HG03558 (cell line): ENCODE data around the gene COL6A6.
"Not testable (repeated sequence)": the region's sequence is repeated elsewhere in the genome, so short reads cannot be mapped to it uniquely, and the experiment has no call there.

Source experiments
- ATAC-seq: cut with Tn5 transposase; IDR thresholded peaks from one replicate; pipeline ENCODE4 v1.9.1; 2021; ENCODE audit warnings: moderate number of reproducible peaks; ENCODE audit not compliant: unreplicated experiment; ENCODE audit errors: extremely low read depth

Gene COL6A6

DNA sequence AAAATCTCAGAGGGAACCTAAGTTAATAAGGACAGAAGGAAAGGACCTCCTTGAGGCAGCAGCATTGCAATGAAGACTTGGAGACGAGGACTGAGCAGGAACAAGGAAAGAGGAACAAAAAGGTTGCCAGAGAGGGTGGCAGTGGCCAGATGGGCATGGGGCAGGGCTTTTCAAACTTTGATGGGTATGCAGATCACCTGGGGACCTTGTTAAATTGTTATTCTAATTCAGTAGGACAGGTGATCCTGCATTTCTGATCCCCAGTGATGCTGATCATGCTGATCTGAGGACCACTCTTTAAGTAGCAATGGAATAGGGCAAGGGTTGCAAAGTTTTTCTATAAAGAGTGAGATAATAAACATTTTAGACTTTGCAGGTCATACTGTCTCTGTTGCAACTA, 11.1 kb downstream of the COL6A6 start:
- no peak for ATAC-seq

DNA sequence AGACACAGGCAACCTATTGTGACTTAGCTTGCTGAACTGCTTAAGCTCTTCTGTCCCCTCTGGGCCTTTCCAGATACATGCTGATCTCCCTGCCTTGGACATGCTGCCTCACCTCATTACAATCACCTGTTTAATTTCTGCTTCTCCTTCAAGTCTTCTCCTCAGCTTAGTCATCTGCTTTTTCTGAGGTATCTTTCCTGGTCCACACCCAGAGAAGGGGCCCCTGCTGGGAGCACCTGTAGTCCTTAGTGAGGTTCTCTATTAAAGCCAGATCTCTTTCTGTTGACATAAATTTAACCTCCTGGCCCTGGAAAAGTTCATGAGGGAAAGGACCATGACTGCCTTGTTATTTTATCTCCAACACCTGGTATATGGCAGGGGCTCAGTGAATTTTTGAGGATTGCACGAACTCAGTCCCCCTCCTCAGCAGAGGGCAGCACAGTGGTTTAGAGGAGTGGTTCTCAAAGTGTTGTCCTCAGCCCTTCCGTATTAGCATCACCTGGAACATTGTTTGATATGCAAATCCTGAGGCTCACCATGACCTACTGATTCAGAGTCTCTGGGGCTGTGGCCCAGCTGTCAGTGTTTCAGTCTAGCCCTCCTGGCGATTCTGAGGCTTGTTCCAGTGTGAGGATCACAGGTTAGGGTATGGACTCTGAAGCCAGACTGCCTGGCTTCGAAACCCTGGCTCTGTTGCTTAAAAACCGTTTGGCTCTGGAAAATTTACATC, 12.7 kb downstream of the COL6A6 start:
- no peak for ATAC-seq

DNA sequence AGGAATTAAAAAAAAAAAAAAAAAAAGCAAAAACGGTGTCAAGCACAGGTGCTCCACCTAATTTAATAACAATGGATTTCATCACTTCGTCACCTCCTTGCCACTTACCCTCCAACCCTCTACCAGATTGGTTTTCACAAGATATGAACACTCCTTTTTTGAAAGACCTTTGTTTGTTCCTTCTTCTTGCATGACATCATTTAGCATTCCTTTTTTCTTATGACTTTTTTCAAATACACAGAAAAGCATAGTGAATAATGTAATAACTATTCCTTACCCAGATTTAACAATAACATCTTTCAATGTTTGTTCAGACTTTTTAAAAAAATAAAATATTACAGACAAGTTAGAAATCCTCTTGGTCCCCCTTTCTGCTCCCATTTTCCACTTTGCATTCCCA, 16.3 kb downstream of the COL6A6 start:
- no peak for ATAC-seq

DNA sequence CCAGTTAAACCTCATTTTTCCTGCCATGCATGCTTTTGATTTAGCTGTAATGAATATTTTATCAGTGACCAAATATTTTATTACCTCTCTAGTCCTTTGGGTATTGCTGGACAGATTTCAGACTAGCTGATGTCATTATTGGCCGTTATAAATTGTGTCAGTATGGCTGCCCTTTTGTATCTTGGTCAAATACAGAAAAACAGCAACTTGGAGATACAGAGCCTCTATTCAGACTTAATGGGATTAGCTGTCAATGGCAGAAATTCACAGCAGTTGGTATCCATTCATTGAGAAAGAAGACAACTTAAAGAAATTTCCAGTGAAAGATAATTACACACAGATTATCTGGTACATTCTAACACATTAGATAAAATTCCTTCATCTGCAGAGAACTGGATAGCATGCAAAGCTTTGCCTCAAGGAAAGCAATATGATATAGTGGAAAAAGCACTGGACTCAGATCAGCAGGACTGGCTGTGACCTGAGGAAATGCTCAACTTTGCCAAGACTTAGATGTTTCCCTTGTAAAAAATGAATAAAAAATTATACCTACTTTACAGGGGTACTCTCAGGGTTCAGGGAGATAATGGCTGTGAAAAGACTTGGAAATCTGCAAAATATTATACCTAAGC, 20.8 kb downstream of the COL6A6 start:
- ATAC-seq, result no peak

DNA sequence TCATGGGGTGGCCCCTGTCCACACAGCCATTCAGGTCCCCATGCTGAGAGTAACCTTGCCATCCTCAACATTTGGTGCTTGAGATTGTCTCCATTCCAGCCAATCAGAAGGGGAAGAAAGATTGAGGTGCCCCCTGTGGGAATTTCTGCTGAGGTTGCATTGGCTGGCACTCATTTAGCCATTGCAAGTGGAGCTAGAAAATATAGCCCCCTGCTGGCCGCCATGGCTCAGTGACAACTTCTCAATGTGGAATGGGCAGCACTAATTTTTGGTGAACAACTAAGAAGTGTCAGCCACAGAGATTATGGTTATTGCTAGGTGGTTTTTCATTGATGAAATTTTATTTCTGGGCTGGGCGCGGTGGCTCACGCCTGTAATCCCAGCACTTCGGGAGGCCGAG, 22.0 kb downstream of the COL6A6 start:
- ATAC-seq, result no peak

DNA sequence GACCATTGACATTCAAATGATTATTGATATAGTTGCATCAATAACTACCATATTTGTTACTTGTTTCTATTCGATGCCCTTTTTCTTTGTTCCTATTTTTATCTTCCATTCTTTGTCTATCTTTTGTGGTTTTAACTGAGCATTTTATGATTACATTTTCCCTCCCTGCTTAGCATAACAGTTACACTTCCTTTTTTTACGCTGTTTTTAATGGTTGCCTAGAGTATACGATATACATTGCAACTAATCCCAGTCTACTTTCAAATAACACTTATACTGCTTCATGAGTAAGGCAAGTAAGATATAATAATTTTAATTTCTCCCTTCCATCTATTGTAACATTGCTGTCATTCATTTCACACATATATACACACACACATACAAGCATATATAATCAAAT, 26.3 kb downstream of the COL6A6 start:
- no peak for ATAC-seq

DNA sequence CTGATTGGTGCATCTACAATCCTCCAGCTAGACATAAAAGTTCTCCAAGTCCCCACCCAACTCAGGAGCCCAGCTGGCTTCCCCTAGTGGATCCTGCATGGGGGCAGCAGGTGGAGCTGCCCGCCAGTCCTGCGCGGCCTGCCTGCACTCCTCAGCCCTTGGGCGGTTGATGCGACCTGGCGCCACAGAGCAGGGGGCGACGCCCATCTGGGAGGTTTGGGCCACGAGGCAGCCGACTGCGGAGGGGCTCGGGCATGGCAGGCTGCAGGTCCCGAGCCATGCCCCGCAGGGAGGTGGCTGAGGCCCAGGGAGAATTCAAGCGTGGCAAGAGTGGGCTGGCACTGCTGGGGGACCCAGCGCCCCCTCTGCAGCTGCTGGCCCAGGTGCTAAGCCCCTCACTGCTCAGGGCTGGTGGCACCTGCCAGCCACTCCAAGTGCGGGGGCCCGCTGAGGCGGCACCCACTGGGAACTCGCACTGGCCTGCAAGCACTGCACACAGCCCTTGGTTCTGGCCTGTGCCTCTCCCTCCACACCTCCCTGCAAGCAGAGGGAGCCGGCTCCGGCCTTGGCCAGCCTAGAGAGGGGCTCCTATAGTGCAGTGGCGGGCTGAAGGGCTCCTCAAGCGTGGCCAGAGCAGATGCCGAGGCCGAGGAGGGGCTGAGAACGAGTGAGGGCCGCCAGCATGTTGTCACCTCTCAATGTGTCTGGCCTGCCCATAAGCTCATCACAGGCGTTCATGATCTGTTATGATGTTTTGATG, 30.1 kb downstream of the COL6A6 start:
- no peak for ATAC-seq

DNA sequence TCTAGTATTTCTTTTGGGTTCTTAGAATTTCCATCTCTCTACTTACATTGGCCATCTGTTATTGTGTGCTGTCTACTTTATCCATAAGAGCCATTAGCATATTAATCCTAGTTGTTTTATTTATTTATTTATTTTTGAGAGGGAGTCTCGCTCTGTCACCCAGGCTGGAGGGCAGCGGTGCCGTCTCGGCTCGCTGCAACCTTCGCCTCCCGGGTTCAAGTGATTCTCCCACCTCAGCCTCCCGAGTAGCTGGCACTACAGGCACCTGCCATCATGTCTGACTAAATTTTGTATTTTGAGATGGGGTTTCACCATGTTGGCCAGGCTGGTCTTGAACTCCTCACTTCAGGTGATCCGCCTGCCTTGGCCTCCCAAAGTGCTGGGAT, 30.7 kb downstream of the COL6A6 start:
- not testable (repeated sequence) for ATAC-seq

DNA sequence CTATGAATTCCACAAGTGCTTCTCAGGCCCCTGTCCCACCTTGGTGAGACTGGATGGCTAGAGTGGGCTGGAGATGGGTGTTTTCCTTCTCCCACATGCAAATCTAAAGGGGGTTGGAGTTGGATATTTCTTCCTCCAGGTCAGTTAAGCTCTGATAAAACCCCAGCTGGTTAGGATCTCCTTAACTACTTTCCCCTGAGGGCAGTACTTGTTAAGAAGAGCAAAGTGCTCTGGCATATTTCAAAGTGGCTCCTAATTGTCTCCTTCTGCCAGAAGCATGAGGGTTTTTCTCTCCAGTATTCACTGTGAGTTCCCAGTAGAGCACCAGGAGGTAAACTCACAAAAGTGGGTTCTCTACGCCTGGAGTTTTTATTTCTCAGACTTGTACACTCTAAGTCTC, 31.4 kb downstream of the COL6A6 start:
- no peak for ATAC-seq

DNA sequence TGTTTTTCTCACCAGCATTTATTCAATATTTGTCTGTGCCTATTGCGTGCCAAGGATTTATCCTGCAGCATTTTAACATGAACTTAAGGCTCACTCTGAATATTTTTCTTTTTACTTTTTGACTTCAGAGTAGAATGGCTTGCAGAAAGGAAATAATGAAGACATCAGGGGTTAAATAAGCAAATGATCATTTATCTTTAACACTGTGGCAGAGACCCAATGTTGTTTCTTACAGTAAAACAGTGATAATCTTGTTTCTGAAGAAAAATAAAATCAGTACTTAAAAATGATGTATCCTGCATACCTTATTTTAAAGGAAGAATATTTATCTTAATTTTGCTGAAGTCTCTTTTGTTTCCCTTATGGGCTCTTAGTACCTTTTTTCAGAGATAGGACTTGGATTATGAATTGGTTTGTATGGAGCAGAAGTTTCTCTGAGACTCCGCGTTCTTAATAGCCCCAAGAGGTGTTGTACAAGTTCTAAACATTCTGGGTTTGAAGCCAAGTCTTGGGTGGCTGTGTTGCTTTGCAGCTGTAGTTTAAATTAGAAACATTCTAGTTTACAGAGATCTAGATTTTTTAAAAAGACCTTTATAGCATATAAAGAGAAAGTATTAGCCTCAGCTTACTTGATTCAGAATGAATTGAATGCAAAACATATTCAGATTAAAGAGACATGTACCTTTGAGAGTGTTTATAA, 40.5 kb downstream of the COL6A6 start:
- no peak for ATAC-seq

DNA sequence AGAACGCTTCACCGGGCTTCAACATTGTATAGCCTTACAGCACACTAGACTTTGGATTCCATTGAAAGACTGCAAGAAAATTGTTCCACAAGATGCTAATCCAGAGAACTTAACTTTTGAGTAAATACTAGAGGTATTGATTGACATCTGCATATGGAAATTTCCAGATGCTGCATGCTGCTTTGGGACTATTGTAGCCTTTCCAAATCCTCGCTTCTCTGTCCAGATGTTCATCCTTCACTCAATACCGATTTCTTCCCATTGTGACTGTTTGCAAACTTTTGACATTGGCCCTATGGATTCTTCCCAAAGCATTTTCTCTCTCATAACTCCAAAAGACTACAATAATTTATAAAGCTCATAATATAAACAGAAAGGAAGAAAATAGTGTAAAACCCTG, 41.4 kb downstream of the COL6A6 start:
- ATAC-seq, result no peak

DNA sequence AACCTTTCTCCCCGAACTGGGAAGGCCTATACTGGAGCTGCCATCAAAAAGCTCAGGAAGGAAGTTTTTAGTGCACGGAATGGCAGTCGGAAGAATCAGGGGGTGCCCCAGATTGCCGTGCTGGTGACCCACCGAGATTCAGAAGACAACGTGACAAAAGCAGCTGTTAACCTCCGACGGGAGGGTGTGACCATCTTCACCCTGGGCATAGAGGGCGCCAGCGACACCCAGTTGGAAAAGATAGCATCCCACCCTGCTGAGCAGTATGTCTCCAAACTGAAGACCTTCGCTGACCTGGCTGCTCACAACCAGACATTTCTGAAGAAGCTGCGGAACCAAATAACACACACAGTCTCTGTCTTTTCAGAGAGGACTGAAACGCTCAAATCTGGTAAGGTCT, 48.2 kb downstream of the COL6A6 start:
- no peak for ATAC-seq
